DOHH2 (cell line): ENCODE measurements around the gene DMAC2.

ENCODE experiments used
- EZH2phosphoT487 ChIP-seq: fragments of 200-600 bp; sonication (generic); IDR thresholded peaks from 2 replicates; pipeline ENCODE4 v1.6.1; 2017; ENCODE audit warnings: borderline replicate concordance, mild to moderate bottlenecking, antibody characterized with exemption, low read length, moderate library complexity, mixed read lengths
- TF ChIP-seq, protein P1 (sequence below): fragments of 200-600 bp; sonication (generic); IDR thresholded peaks from one replicate; pipeline ENCODE4 v1.5.1; 2014; ENCODE audit warnings: antibody characterized with exemption, mild to moderate bottlenecking, low read depth, low read length; ENCODE audit not compliant: poor library complexity, severe bottlenecking

DNA sequence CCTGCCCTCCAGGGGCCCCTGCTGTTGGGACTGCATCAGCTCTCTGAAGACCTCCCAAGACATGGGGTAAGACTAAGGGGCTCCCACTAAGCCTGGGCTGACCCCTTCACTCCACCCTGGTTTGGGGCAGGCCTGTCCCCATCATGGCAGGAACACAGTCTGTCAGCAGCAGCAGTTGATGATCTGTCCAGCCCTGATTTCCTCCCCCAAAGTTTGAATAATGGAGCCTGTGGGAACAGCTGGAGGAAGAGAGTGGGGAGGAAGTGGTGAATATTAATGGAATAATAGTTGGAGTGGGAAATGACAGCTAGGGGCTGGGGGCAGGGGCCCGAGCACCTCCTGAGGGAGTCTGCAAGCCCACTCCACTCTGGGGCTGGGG, 11.2 kb downstream of the DMAC2 start:
- TF ChIP-seq, protein P1, sequence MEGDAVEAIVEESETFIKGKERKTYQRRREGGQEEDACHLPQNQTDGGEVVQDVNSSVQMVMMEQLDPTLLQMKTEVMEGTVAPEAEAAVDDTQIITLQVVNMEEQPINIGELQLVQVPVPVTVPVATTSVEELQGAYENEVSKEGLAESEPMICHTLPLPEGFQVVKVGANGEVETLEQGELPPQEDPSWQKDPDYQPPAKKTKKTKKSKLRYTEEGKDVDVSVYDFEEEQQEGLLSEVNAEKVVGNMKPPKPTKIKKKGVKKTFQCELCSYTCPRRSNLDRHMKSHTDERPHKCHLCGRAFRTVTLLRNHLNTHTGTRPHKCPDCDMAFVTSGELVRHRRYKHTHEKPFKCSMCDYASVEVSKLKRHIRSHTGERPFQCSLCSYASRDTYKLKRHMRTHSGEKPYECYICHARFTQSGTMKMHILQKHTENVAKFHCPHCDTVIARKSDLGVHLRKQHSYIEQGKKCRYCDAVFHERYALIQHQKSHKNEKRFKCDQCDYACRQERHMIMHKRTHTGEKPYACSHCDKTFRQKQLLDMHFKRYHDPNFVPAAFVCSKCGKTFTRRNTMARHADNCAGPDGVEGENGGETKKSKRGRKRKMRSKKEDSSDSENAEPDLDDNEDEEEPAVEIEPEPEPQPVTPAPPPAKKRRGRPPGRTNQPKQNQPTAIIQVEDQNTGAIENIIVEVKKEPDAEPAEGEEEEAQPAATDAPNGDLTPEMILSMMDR: no peak
- TF ChIP-seq EZH2phosphoT487: no peak
